Measurements from ENCODE around the gene ASTN1.

The ASTN1 gene

DNA sequence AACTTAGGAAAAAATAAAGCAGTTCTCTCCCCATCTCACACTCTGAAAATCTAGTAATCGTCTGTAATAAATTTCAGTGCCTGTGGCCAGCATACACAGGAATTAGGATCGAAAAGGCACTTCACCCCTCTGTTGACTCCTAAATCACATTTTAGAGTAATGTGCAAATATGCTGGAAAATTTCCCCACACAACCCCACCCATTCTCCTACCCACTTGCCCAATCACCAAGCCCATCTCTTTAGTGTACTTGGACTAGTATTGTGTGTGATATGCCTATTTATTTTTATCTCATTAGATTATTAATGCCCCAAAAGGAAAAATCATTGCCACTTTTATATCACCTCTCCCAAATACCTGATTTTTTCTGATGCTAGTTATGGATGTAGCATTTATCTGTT lies 323.3 kb downstream of the ASTN1 start:
- Histone ChIP-seq H3K4me3 (IDR thresholded peaks at IDR 0.05; ENCODE audit: insufficient read depth, low read depth, low read length) (no peak overlapping the region), H3K4me2 (no peak overlapping the region), H3K4me1 (ENCODE audit: low read depth, poor library complexity, severe bottlenecking) (no peaks in the 10 kb centered on the region), H3K79me2 (ENCODE audit: insufficient read depth, low read depth) (no peaks in the 10 kb centered on the region), H3K9ac (no peak overlapping the region), H3K36me3 (ENCODE audit: insufficient read depth) (no peaks in the 10 kb centered on the region), H3K27me3 (ENCODE audit: insufficient read depth, low read depth) (no peaks in the 10 kb centered on the region), H2AFZ (ENCODE audit: low read depth) (no peak overlapping the region), H3K27ac (no peak overlapping the region), H4K20me1 (ENCODE audit: insufficient read depth) (no peaks in the 10 kb centered on the region)
- TF ChIP-seq CTCF (conservative IDR thresholded peaks at IDR 0.05; ENCODE audit: low read depth, low read length) = no peak

DNA sequence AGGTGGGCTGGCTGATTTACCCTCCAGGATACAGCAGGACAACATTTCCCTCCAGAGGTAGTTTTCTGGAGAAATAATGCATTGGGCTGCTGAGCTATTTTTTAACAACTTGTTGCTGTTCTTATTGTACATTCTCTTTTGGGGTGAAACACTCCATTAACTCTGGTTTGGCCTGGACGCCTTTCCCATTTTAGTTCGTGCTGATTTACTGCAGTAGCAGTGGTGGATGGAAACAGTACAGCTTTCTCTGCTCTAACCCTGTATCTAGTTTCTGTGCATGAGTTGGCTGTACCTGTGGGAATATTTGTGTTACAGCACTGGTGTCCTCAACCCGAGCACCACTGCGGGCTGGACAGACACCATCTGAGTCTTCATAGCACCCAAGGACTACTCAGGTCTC lies 325.3 kb downstream of the ASTN1 start:
- Histone ChIP-seq H3K27me3 (ENCODE audit: insufficient read depth, low read depth) (no peaks in the 10 kb centered on the region), H3K9ac (no peak overlapping the region), H3K36me3 (ENCODE audit: insufficient read depth) (no peaks in the 10 kb centered on the region), H3K27ac (no peak overlapping the region), H3K4me3 (IDR thresholded peaks at IDR 0.05; ENCODE audit: insufficient read depth, low read depth, low read length) (no peak overlapping the region), H3K79me2 (ENCODE audit: insufficient read depth, low read depth) (no peaks in the 10 kb centered on the region), H3K4me2 (no peak overlapping the region), H3K4me1 (ENCODE audit: low read depth, poor library complexity, severe bottlenecking) (no peaks in the 10 kb centered on the region), H2AFZ (ENCODE audit: low read depth) (no peak overlapping the region), H4K20me1 (ENCODE audit: insufficient read depth) (no peaks in the 10 kb centered on the region)
- TF ChIP-seq CTCF (conservative IDR thresholded peaks at IDR 0.05; ENCODE audit: low read depth, low read length) = no peak

- H3K79me2 ChIP-seq (ENCODE audit: insufficient read depth, low read depth) = no peaks in the 10 kb centered on the region
- no peaks in the 10 kb centered on the region for H3K4me1 ChIP-seq (ENCODE audit: low read depth, poor library complexity, severe bottlenecking)
- TF ChIP-seq CTCF (conservative IDR thresholded peaks at IDR 0.05; ENCODE audit: low read depth, low read length) = no peak
- H3K4me2 ChIP-seq = no peak overlapping the region
- no peaks in the 10 kb centered on the region for H3K27me3 ChIP-seq (ENCODE audit: insufficient read depth, low read depth)
- no peak overlapping the region for H3K4me3 ChIP-seq (IDR thresholded peaks at IDR 0.05; ENCODE audit: insufficient read depth, low read depth, low read length)
- no peaks in the 10 kb centered on the region for H4K20me1 ChIP-seq (ENCODE audit: insufficient read depth)
- H3K9ac ChIP-seq = no peak overlapping the region
- no peaks in the 10 kb centered on the region for H3K36me3 ChIP-seq (ENCODE audit: insufficient read depth)
- no peak overlapping the region for H3K27ac ChIP-seq
- no peak overlapping the region for H2AFZ ChIP-seq (ENCODE audit: low read depth)
These were observed 326.1 kb downstream of the ASTN1 start for GRCh38 chr1:176838276-176838995.

- no peaks in the 10 kb centered on the region for H3K4me1 ChIP-seq (ENCODE audit: low read depth, poor library complexity, severe bottlenecking)
- H3K79me2 ChIP-seq (ENCODE audit: insufficient read depth, low read depth) = no peaks in the 10 kb centered on the region
- H4K20me1 ChIP-seq (ENCODE audit: insufficient read depth) = no peaks in the 10 kb centered on the region
- TF ChIP-seq CTCF (conservative IDR thresholded peaks at IDR 0.05; ENCODE audit: low read depth, low read length) = no peak
- H3K36me3 ChIP-seq (ENCODE audit: insufficient read depth) = no peaks in the 10 kb centered on the region
- H3K27me3 ChIP-seq (ENCODE audit: insufficient read depth, low read depth) = no peaks in the 10 kb centered on the region
- no peak overlapping the region for H3K27ac ChIP-seq
- no peak overlapping the region for H3K4me2 ChIP-seq
- no peak overlapping the region for H3K9ac ChIP-seq
- H3K4me3 ChIP-seq (IDR thresholded peaks at IDR 0.05; ENCODE audit: insufficient read depth, low read depth, low read length) = no peak overlapping the region
- no peak overlapping the region for H2AFZ ChIP-seq (ENCODE audit: low read depth)
These were observed 326.8 kb downstream of the ASTN1 start for GRCh38 chr1:176837708-176838107.
